Keratinocyte (primary cell): Measurements from ENCODE around the gene FLVCR1. TPM values are rescaled to one million over a fixed set of nuclear protein-coding genes. Genes with fewer than 3 reads are reported as not detected.
A peak's percentile ranks its signal among the peaks of the same experiment; 100 is the strongest.

ENCODE experiments used
- DNase-seq: peaks from one replicate; pipeline ENCODE4 v3.0.0-alpha.2; 2011; ENCODE audit warnings: low read depth, missing footprints, low spot score
- FAIRE-seq: peaks from 2 replicates; lab custom pipeline; 2011; peaks lifted over from hg19 to GRCh38; lab: Jason Lieb, UNC
- H2AFZ ChIP-seq: 2 replicates; pipeline ENCODE4 v1.6.0; 2012; ENCODE audit warnings: low read length, control low read depth, inconsistent platforms; ENCODE audit not compliant: control insufficient read depth
- H3K27ac ChIP-seq: 2 replicates; pipeline ENCODE4 v1.5.1; 2011; ENCODE audit warnings: low read length; ENCODE audit not compliant: control insufficient read depth, insufficient read depth
- H3K27me3 ChIP-seq: 3 replicates; pipeline ENCODE4 v1.6.0; 2011; ENCODE audit warnings: low read length; ENCODE audit not compliant: control insufficient read depth, insufficient read depth; ENCODE audit errors: extremely low read depth
- H3K36me3 ChIP-seq, 2 experiments: 2 replicates in 1 of 2; 3 replicates in 1 of 2; pipeline ENCODE4 v1.5.1; 2011; ENCODE audit warnings: low read length in 2 of 2, mild to moderate bottlenecking in 1 of 2; ENCODE audit not compliant: control insufficient read depth in 2 of 2, insufficient read depth in 2 of 2; ENCODE audit errors: extremely low read depth in 1 of 2
- H3K4me1 ChIP-seq: 3 replicates; pipeline ENCODE4 v1.5.1; 2011; ENCODE audit warnings: low read length; ENCODE audit not compliant: control insufficient read depth, insufficient read depth; ENCODE audit errors: extremely low read depth
- H3K4me2 ChIP-seq: 3 replicates; pipeline ENCODE4 v1.6.0; 2011; ENCODE audit warnings: low read depth, low read length; ENCODE audit not compliant: control insufficient read depth, insufficient read depth; ENCODE audit errors: extremely low read depth
- H3K4me3 ChIP-seq, 3 experiments: fragments of 200-600 bp in 1 of 3; sonication (generic) in 1 of 3; 2 replicates in 2 of 3; 3 replicates in 1 of 3; pipeline ENCODE4 v1.5.1; 2011 to 2016; ENCODE audit warnings: low read length in 3 of 3, mild to moderate bottlenecking in 3 of 3, control low read depth in 2 of 3, inconsistent platforms in 1 of 3, low read depth in 1 of 3, mixed read lengths in 1 of 3, mixed run types in 1 of 3, moderate library complexity in 1 of 3; ENCODE audit not compliant: control insufficient read depth in 2 of 3, insufficient read depth in 2 of 3; ENCODE audit errors: extremely low read depth in 1 of 3
- H3K79me2 ChIP-seq: 2 replicates; pipeline ENCODE4 v1.6.0; 2012; ENCODE audit warnings: low read length; ENCODE audit not compliant: control insufficient read depth, insufficient read depth
- H3K9ac ChIP-seq: 3 replicates; pipeline ENCODE4 v1.6.0; 2011; ENCODE audit warnings: low read length; ENCODE audit not compliant: control insufficient read depth, insufficient read depth; ENCODE audit errors: extremely low read depth
- H3K9me1 ChIP-seq: 3 replicates; pipeline ENCODE4 v1.6.0; 2011; ENCODE audit warnings: low read length; ENCODE audit not compliant: control insufficient read depth, insufficient read depth; ENCODE audit errors: extremely low read depth
- H3K9me3 ChIP-seq: 2 replicates; pipeline ENCODE4 v1.5.1; 2012; ENCODE audit warnings: low read depth, low read length; ENCODE audit not compliant: control insufficient read depth
- H4K20me1 ChIP-seq: 3 replicates; pipeline ENCODE4 v1.6.0; 2011; ENCODE audit warnings: low read length; ENCODE audit not compliant: control insufficient read depth, insufficient read depth; ENCODE audit errors: extremely low read depth
- EZH2 ChIP-seq: IDR thresholded peaks from one replicate; pipeline ENCODE4 v1.6.1; 2012; ENCODE audit warnings: inconsistent platforms, mild to moderate bottlenecking, low read length, moderate library complexity
- dilution Hi-C: fragments of 300-500 bp; cut with MboI; formaldehyde crosslinking; loops from one replicate; pipeline ENCODE4 v1.7.0; 2020; ENCODE audit warnings: low sequenced_read_pairs; ENCODE audit not compliant: extremely low pct_ligation_motif_present
- polyA plus RNA-seq, 5 experiments: library from polyadenylated mRNA; depleted of rRNA in 3 of 5; stranded (reverse) in 3 of 5; stranded (forward) in 1 of 5; unstranded in 1 of 5; fragments of >200 nt; gene quantifications; 1 replicate in 1 of 5; 2 replicates in 3 of 5; 3 replicates in 1 of 5; pipeline versions ENCODE4 v1.2.1 to v1.2.3, GENCODE V29; 2011 to 2012; ENCODE audit warnings: missing spikeins in 2 of 5, low read depth in 1 of 5, low replicate concordance in 1 of 5
- TF ChIP-seq, protein P1 (sequence below), 3 experiments: IDR thresholded peaks in 1 of 3; conservative IDR thresholded peaks in 1 of 3; optimal IDR thresholded peaks in 1 of 3; 2 replicates in 2 of 3; 3 replicates in 1 of 3; pipeline versions ENCODE3 to v1.5.1; 2011; ENCODE audit warnings: low read length in 3 of 3, mild to moderate bottlenecking in 3 of 3, moderate library complexity in 2 of 3, control low read depth in 1 of 3, inconsistent platforms in 1 of 3; ENCODE audit not compliant: insufficient read depth in 2 of 3; ENCODE audit errors: extremely low read depth in 1 of 3

Gene FLVCR1
- polyA plus RNA-seq, 1 donor (not counting 4 experiments of a cell fraction or from before 2014, with no cell fraction given), result 6.4 TPM

DNA sequence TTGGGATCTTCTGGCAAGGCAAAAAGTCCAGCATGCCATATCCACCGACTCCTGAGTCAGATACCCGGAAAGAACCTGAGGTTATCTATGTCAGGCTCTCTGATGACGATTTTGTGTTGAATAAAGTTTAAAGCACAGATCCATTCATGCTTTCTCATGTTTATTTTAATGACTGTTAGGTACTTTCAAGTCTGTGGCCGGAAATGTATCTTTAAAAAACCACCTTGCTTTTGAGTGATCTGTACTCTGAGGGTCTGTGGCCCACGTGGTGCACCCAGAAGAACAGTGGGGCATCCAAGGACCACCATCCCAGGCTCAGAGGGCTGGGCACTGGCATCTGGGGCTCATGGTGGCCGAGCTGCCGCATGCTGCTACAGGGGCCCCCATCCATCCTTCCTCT is 62.2 kb downstream of the FLVCR1 start:
- Histone ChIP-seq H4K20me1 (no peaks in the 10 kb centered on the region), H3K4me3 (no peak overlapping the region), H3K27ac (no peak overlapping the region), H3K27me3 (peaks cover 5% of the 10 kb centered on the region), H3K9ac (no peak overlapping the region), H2AFZ (no peak overlapping the region), H3K4me2 (no peak overlapping the region), H3K4me1 (no peaks in the 10 kb centered on the region), H3K36me3 (no peaks in the 10 kb centered on the region), H3K9me1 (no peaks in the 10 kb centered on the region), H3K9me3 (no peaks in the 10 kb centered on the region), H3K79me2 (no peaks in the 10 kb centered on the region)
- DNase-seq (no peak), FAIRE-seq (no peak)
- dilution Hi-C loops, result no loop called here
- TF ChIP-seq, protein P1, sequence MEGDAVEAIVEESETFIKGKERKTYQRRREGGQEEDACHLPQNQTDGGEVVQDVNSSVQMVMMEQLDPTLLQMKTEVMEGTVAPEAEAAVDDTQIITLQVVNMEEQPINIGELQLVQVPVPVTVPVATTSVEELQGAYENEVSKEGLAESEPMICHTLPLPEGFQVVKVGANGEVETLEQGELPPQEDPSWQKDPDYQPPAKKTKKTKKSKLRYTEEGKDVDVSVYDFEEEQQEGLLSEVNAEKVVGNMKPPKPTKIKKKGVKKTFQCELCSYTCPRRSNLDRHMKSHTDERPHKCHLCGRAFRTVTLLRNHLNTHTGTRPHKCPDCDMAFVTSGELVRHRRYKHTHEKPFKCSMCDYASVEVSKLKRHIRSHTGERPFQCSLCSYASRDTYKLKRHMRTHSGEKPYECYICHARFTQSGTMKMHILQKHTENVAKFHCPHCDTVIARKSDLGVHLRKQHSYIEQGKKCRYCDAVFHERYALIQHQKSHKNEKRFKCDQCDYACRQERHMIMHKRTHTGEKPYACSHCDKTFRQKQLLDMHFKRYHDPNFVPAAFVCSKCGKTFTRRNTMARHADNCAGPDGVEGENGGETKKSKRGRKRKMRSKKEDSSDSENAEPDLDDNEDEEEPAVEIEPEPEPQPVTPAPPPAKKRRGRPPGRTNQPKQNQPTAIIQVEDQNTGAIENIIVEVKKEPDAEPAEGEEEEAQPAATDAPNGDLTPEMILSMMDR (optimal IDR thresholded peaks at IDR 0.05 in 1 of 3, IDR thresholded peaks at IDR 0.05 in 1 of 3, conservative IDR thresholded peaks at IDR 0.05 in 1 of 3; ENCODE audit: extremely low read depth in 1 of 3, insufficient read depth in 2 of 3, low read length in 3 of 3), result no peak
- TF ChIP-seq EZH2, result no peak

DNA sequence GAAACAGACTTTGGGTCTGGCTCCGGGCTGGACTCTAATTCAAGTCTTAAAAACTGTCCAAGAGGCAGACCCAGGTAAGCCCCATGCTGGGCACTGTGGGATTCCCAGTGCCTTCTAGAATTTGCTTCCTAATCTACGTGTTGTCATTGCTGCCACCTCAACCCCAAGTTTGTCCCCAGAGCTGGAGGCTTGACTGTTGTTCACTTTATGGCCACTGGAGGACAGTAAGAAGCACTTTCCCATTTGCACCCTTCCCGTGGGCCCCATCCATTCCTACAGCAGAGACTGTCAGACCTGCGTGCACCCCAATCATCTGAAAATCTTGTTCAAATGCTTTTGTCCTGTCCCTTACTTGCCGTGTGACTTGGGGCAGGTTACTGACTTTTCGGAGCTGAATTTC is 62.8 kb downstream of the FLVCR1 start:
- Histone ChIP-seq H3K4me1 (no peaks in the 10 kb centered on the region), H3K9me1 (no peaks in the 10 kb centered on the region), H3K27me3 (peaks cover 5% of the 10 kb centered on the region), H3K27ac (no peak overlapping the region), H3K4me3 (no peak overlapping the region), H2AFZ (no peak overlapping the region), H3K36me3 (no peaks in the 10 kb centered on the region), H4K20me1 (no peaks in the 10 kb centered on the region), H3K79me2 (no peaks in the 10 kb centered on the region), H3K9me3 (no peaks in the 10 kb centered on the region), H3K9ac (no peak overlapping the region), H3K4me2 (no peak overlapping the region)
- DNase-seq, result no peak
- dilution Hi-C loops, result no loop called here
- no peak for TF ChIP-seq EZH2
- TF ChIP-seq, protein P1 (optimal IDR thresholded peaks at IDR 0.05 in 1 of 3, IDR thresholded peaks at IDR 0.05 in 1 of 3, conservative IDR thresholded peaks at IDR 0.05 in 1 of 3; ENCODE audit: extremely low read depth in 1 of 3, insufficient read depth in 2 of 3, low read length in 3 of 3), result peak in 2 of 3 experiments; percentile 24 to 45
- FAIRE-seq, result no peak
